Activated CD4-positive, alpha-beta T cell treated with anti-CD3 and anti-CD28 coated beads, Interleukin-2, amount 50 U/mL, for 4 hours (primary cell): ENCODE results near the gene RNF115.
"Not testable (repeated sequence)": the region's sequence is repeated elsewhere in the genome, so short reads cannot be mapped to it uniquely, and the experiment has no call there.

Experiments
- DNase-seq, 2 experiments: peaks; one replicate each; pipeline ENCODE4 v3.0.0-alpha.2; 2020

The RNF115 gene

GRCh38 chr1:145771056-145771455 is 52.8 kb downstream of the RNF115 start:
- no peak for DNase-seq

- DNase-seq = not testable (repeated sequence)
Observed at GRCh38 chr1:145768004-145768403, 55.9 kb downstream of the RNF115 start.

- DNase-seq = not testable (repeated sequence)
Observed at GRCh38 chr1:145766926-145767325, 57.0 kb downstream of the RNF115 start.

GRCh38 chr1:145765585-145766360 is 58.1 kb downstream of the RNF115 start:
- DNase-seq = not testable (repeated sequence)

GRCh38 chr1:145765127-145765526 is 58.8 kb downstream of the RNF115 start:
- DNase-seq = not testable (repeated sequence)

GRCh38 chr1:145764231-145764940 is 59.5 kb downstream of the RNF115 start:
- DNase-seq = not testable (repeated sequence)

- not testable (repeated sequence) for DNase-seq
Observed at GRCh38 chr1:145762001-145762400, 61.9 kb downstream of the RNF115 start.

- DNase-seq = not testable (repeated sequence)
Observed at GRCh38 chr1:145761498-145761897, 62.4 kb downstream of the RNF115 start.

- not testable (repeated sequence) for DNase-seq
Observed at GRCh38 chr1:145760395-145760949, 63.4 kb downstream of the RNF115 start.

- no peak for DNase-seq
Observed at GRCh38 chr1:145759721-145760120, 64.2 kb downstream of the RNF115 start.

- DNase-seq = no peak
Observed at GRCh38 chr1:145758575-145758974, 65.3 kb downstream of the RNF115 start.

GRCh38 chr1:145758116-145758515 is 65.8 kb downstream of the RNF115 start:
- DNase-seq = no peak

- no peak for DNase-seq
Observed at GRCh38 chr1:145757420-145757819, 66.5 kb downstream of the RNF115 start.

- DNase-seq = no peak
Observed at GRCh38 chr1:145751491-145752037, 72.3 kb downstream of the RNF115 start.

- no peak for DNase-seq
Observed at GRCh38 chr1:145750426-145750825, 73.5 kb downstream of the RNF115 start.

GRCh38 chr1:145747398-145748247 is 76.3 kb downstream of the RNF115 start:
- DNase-seq = no peak

- no peak for DNase-seq
Observed at GRCh38 chr1:145740269-145740668, 83.6 kb downstream of the RNF115 start.

- no peak for DNase-seq
Observed at GRCh38 chr1:145736191-145736590, 87.7 kb downstream of the RNF115 start.

GRCh38 chr1:145730900-145731299 is 93.0 kb downstream of the RNF115 start:
- no peak for DNase-seq

GRCh38 chr1:145730467-145730866 is 93.4 kb downstream of the RNF115 start:
- no peak for DNase-seq

GRCh38 chr1:145729666-145730436 is 94.0 kb downstream of the RNF115 start:
- no peak for DNase-seq

GRCh38 chr1:145729196-145729595 is 94.7 kb downstream of the RNF115 start:
- DNase-seq = no peak
